A673 (cell line): ENCODE data around the gene BBX. TPM values are rescaled to one million over a fixed set of nuclear protein-coding genes. Genes with fewer than 3 reads are reported as not detected.

ENCODE experiments used
- BruUV-seq: library from RNA; stranded (reverse); fragments of 400-500 nt; replicated peaks from 2 replicates; lab custom pipeline; 2021; lab: Mats Ljungman, UMichigan
- CTCF ChIA-PET: fragments of 300-600 bp; sonication (Branson Sonifier 250); formaldehyde crosslinking; loops from one replicate; lab custom pipeline; 2022; ENCODE audit warnings: antibody characterized with exemption; lab: Charles Lee
- POLR2A ChIA-PET: fragments of 300-600 bp; sonication (Branson Sonifier 250); formaldehyde crosslinking; loops from one replicate; lab custom pipeline; 2022; ENCODE audit warnings: antibody characterized with exemption; ENCODE audit not compliant: low non-redundant PET; lab: Charles Lee
- DNase-seq: peaks from one replicate; pipeline ENCODE4 v3.0.0-alpha.2; 2015; ENCODE audit warnings: low spot score
- H3K27ac ChIP-seq: fragments of 200-600 bp; sonication (generic); 2 replicates; pipeline ENCODE4 v1.5.1; 2016; ENCODE audit warnings: mixed run types, low read depth, mild to moderate bottlenecking, mixed read lengths, antibody characterized with exemption, low read length; ENCODE audit not compliant: poor library complexity, severe bottlenecking
- H3K27me3 ChIP-seq: fragments of 200-600 bp; sonication (generic); replicated peaks from 2 replicates; pipeline ENCODE4 v1.6.1; 2017; ENCODE audit warnings: mixed run types, low read depth, mild to moderate bottlenecking, mixed read lengths, antibody characterized with exemption, low read length; ENCODE audit not compliant: insufficient read depth, poor library complexity
- H3K36me3 ChIP-seq: fragments of 200-600 bp; sonication (generic); 2 replicates; pipeline ENCODE4 v1.6.1; 2016; ENCODE audit warnings: mixed run types, mild to moderate bottlenecking, mixed read lengths, antibody characterized with exemption, low read length; ENCODE audit not compliant: insufficient read depth, poor library complexity, severe bottlenecking
- H3K4me1 ChIP-seq: fragments of 200-600 bp; sonication (generic); 2 replicates; pipeline ENCODE4 v1.6.1; 2017; ENCODE audit warnings: mixed run types, mild to moderate bottlenecking, mixed read lengths, antibody characterized with exemption, low read length; ENCODE audit not compliant: insufficient read depth, poor library complexity, severe bottlenecking
- H3K4me3 ChIP-seq: fragments of 200-600 bp; sonication (generic); 2 replicates; pipeline ENCODE4 v1.5.1; 2016; ENCODE audit warnings: low read depth, mixed run types, mild to moderate bottlenecking, mixed read lengths, low read length; ENCODE audit not compliant: poor library complexity, severe bottlenecking
- H3K9me3 ChIP-seq: fragments of 200-600 bp; sonication (generic); 2 replicates; pipeline ENCODE4 v1.6.1; 2016; ENCODE audit warnings: mixed run types, low read depth, mild to moderate bottlenecking, mixed read lengths, antibody characterized with exemption, low read length; ENCODE audit not compliant: poor library complexity, severe bottlenecking
- CTCF ChIP-seq: fragments of 300-800, 200-600 bp; sonication (generic); conservative IDR thresholded peaks from 2 replicates; pipeline ENCODE4 v1.5.1; 2017; ENCODE audit warnings: low read depth, mild to moderate bottlenecking, antibody characterized with exemption, low read length, moderate library complexity, mixed read lengths
- EZH2 ChIP-seq: fragments of 200-600 bp; sonication (generic); IDR thresholded peaks from 2 replicates; pipeline ENCODE4 v1.6.1; 2017; ENCODE audit warnings: borderline replicate concordance, low read depth, mild to moderate bottlenecking, mixed read lengths, antibody characterized with exemption, low read length; ENCODE audit not compliant: poor library complexity, severe bottlenecking
- intact Hi-C: fragments of 100-400 bp; cut with micrococcal nuclease; formaldehyde crosslinking; loops from one replicate; pipeline ENCODE4 v1.10.0; 2022; ENCODE audit not compliant: unreplicated experiment
- total RNA-seq: library from RNA; stranded (reverse); gene quantifications from 2 replicates; pipeline ENCODE4 v1.2.3, GENCODE V29; 2021

The BBX gene
- total RNA-seq, 1 experiment from 2014 or later, result 28.9 TPM

DNA sequence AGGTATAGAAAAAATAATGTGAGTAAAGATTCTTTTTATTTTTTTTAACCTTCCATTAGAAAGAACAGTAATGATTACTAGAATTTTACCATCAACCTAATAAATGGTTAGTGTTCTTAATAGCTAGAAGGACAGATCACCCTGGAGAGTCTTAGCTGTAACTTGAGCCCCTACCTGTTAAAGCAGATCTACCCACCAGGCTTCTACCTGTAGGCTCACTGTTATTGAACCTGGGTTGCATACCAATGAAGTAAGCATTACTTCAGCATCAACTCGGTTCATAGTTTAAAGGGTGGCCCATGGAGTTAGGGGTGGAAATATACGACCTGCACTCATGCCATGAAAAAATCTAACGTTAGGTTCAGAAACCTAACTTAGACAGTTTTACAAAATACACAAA lies 280.4 kb downstream of the BBX start:
- no TSS peak for BruUV-seq
- Histone ChIP-seq H3K4me3 (no peak overlapping the region), H3K27ac (no peak overlapping the region), H3K27me3 (no peaks in the 10 kb centered on the region), H3K4me1 (no peaks in the 10 kb centered on the region), H3K9me3 (no peaks in the 10 kb centered on the region), H3K36me3 (no peaks in the 10 kb centered on the region)
- no peak for DNase-seq
- ChIA-PET POLR2A (no interaction called here), CTCF (no interaction called here)
- TF ChIP-seq EZH2 (no peak), CTCF (no peak)
- intact Hi-C loops, result no loop called here

GRCh38 chr3:107806021-107806420 lies 283.3 kb downstream of the BBX start:
- Histone ChIP-seq H3K4me3 (no peak overlapping the region), H3K36me3 (no peaks in the 10 kb centered on the region), H3K27ac (no peak overlapping the region), H3K9me3 (no peaks in the 10 kb centered on the region), H3K27me3 (no peaks in the 10 kb centered on the region), H3K4me1 (no peaks in the 10 kb centered on the region)
- intact Hi-C loops, result no loop called here
- ChIA-PET CTCF (no interaction called here), POLR2A (no interaction called here)
- DNase-seq, result no peak
- no TSS peak for BruUV-seq
- no peak for TF ChIP-seq EZH2
- TF ChIP-seq CTCF, result no peak

GRCh38 chr3:107806536-107806935 lies 283.8 kb downstream of the BBX start:
- DNase-seq, result no peak
- BruUV-seq, result no TSS peak
- TF ChIP-seq EZH2, result no peak
- no peak for TF ChIP-seq CTCF
- no peak overlapping the region for H3K4me3 ChIP-seq
- H3K9me3 ChIP-seq, result no peaks in the 10 kb centered on the region
- POLR2A ChIA-PET, result no interaction called here
- no peaks in the 10 kb centered on the region for H3K36me3 ChIP-seq
- no peak overlapping the region for H3K27ac ChIP-seq
- intact Hi-C loops, result no loop called here
- H3K27me3 ChIP-seq, result no peaks in the 10 kb centered on the region
- CTCF ChIA-PET, result no interaction called here
- H3K4me1 ChIP-seq, result no peaks in the 10 kb centered on the region
